HG03558 (cell line): ENCODE measurements around the gene MORC4.
"Not testable (repeated sequence)": the region's sequence is repeated elsewhere in the genome, so short reads cannot be mapped to it uniquely, and the experiment has no call there.

ENCODE experiments used
- ATAC-seq: cut with Tn5 transposase; IDR thresholded peaks from one replicate; pipeline ENCODE4 v1.9.1; 2021; ENCODE audit warnings: moderate number of reproducible peaks; ENCODE audit not compliant: unreplicated experiment; ENCODE audit errors: extremely low read depth

The MORC4 gene

GRCh38 chrX:107000013-107000515 is at the start of gene MORC4:
Gene MORC4 (minus strand): TSS chrX:107000212. CDS start chrX:106999969, 243 bp downstream.
- peak; percentile 59 for ATAC-seq

- ATAC-seq: no peak
These were observed 47.6 kb upstream of the MORC4 start for GRCh38 chrX:107047622-107048021.

- ATAC-seq: no peak
These were observed 29.7 kb upstream of the MORC4 start for GRCh38 chrX:107029752-107030151.

- no peak for ATAC-seq
These were observed 25.5 kb upstream of the MORC4 start for GRCh38 chrX:107025545-107025944.

- ATAC-seq: no peak
These were observed 14.9 kb upstream of the MORC4 start for GRCh38 chrX:107014936-107015335.

- ATAC-seq: no peak
These were observed 8.0 kb upstream of the MORC4 start for GRCh38 chrX:107008034-107008433.

- peak; percentile 12 for ATAC-seq
These were observed 723 bp downstream of the MORC4 start for GRCh38 chrX:106999002-106999975.

- ATAC-seq: no peak
These were observed 2.4 kb downstream of the MORC4 start for GRCh38 chrX:106997611-106998010.

- no peak for ATAC-seq
These were observed 4.3 kb downstream of the MORC4 start for GRCh38 chrX:106995678-106996077.

DNA sequence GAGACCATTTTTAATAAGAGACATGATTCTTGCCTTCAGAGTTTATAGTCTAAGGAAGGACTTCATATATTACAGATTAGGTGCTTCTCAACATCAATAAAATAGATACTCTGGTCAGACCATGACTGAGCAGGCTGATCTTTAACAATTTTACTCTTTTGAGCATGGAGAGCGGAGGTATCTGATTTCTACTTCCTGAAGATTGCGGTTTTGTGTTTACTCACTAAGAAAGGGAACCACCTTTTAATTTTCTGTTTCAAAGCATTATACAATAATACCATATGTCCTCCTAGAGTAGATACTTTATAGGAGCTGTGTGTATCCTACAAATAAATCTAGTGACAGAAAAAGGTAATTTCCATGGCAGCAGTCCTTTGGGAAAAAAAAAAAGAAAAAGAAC is 12.5 kb downstream of the MORC4 start:
- ATAC-seq: no peak

DNA sequence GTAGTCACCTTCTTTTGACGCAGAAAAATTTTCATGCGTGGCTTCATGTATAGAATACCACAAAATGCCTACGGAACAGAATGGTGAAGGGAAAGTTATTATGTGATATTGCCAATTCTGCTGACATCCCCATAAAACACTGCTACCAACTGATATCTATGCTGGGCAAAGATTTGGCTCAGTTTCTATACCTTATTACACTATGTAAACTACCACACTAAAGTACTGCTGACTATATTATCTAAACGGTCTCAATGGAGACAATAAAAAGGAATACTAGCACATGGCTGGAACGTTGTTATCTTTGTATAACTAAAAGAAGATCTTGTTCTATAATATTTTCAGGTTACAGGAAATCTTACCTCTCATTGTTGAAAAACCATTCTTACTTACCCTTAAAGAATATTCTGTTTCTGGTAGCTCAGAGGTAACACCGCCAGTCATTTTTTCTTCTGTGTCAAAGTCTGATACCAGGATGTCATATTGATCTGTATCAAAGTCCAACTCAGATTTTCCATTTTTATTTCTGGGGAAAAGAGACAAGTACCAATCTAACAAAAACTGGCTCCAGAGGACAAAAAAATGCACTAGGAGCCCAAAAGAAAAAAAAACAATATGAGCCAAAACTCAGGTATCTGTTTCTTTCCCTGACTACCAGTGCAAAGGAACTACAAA is 18.9 kb downstream of the MORC4 start:
- no peak for ATAC-seq

GRCh38 chrX:106976416-106976815 is 23.6 kb downstream of the MORC4 start:
- no peak for ATAC-seq

GRCh38 chrX:106973433-106974149 is 26.4 kb downstream of the MORC4 start:
- ATAC-seq: no peak

DNA sequence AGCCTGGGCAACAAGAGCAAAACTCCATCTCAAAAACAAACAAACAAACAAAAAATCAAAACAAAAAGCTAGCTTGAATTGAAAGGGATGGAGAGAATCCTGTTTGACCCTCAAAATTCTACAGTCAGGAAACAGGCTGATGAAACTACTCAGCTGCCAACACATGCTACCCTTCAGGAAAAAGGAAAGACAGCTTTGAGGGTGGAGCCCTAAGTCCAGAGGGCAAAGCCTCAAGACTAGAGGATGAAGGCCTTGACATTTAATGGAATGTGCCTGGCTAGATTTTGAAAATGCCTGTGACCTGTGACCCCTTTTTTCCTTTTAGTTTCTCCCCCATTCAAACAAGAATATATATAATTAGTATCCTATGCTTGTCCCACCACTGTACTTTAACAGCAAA is 27.1 kb downstream of the MORC4 start:
- no peak for ATAC-seq

DNA sequence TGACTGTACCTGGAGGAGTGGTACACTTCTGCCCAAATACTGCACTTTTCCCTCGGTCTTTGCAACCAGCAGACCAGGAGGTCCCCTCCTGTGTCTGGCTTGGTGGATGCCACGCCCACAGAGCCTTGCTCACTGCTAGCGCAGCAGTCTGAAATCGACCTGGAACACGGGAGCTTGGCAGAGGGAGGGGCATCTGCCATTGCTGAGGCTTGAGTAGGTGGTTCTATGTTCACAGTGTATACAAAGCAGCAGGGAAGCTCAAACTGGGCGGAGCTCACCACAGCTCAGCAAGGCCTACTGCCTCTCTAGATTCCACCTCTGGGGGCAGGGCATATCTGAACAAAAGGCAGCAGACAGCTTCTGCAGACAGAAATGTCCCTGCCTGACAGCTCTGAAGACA is 33.5 kb downstream of the MORC4 start:
- not testable (repeated sequence) for ATAC-seq

GRCh38 chrX:106964290-106964689 is 35.7 kb downstream of the MORC4 start:
- ATAC-seq: no peak

- ATAC-seq: no peak
These were observed 36.9 kb downstream of the MORC4 start for GRCh38 chrX:106963111-106963510.

GRCh38 chrX:106959901-106960300 is 40.1 kb downstream of the MORC4 start:
- ATAC-seq: no peak

GRCh38 chrX:106957856-106958255 is 42.2 kb downstream of the MORC4 start:
- no peak for ATAC-seq

- no peak for ATAC-seq
These were observed 44.8 kb downstream of the MORC4 start for GRCh38 chrX:106955004-106955772.
